ENCODE results near the gene DOCK10. TPM values are rescaled to one million over a fixed set of nuclear protein-coding genes. Genes with fewer than 3 reads are reported as not detected.

The DOCK10 gene
- total RNA-seq, 2 experiments from 2014 or later = 40.8 to 68.2 TPM

DNA sequence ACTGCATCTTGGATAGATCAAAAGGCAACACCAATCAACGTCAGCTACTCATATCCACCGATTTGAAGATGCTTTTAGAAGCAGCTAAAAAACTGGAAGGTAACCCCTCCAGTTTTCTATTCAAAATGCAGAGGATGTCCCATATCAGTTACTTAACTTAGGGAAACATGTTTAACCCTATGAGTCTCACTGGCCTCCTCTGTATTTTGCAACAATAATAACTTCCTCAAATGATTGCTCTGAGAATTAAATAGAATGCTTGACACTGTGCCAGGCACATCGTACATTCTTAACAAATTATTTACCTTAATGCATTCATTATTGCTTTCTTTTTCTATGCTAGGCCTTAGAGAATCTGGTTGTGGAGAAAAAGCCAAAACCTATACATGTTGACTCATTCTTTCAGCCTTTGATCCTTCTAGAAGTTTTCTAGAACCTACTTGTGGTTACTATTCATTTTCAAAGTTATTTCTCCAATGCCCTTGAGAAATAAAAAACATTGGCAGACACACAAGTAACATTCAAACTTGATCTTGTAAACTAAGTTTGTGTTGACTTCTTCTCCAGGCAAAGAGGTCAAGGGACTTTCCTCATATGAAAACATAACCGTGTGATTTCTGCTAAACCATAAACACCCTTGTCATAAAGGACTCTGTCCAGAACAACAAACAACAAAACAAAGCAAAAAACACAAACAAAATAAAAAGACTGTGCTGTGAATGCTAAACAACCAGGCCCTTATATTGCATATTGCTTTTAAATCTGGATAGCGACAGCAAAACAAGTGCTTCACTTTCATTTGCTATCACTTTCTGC is 4.6 kb downstream of the DOCK10 start:
- Histone ChIP-seq H2AFZ (ENCODE audit: low read length) (no peak overlapping the region), H3K4me1 (ENCODE audit: insufficient read depth, low read length, poor library complexity, severe bottlenecking) (peaks cover 17% of the 10 kb centered on the region), H3K9me2 (ENCODE audit: insufficient read depth, low read length) (no peaks in the 10 kb centered on the region), H3K36me3 (ENCODE audit: insufficient read depth, low read length) (no peaks in the 10 kb centered on the region; the same call in 1 of the 2 replicates), H3K27ac (ENCODE audit: low read depth, low read length, poor library complexity, severe bottlenecking) (no peak overlapping the region), H3K79me2 (ENCODE audit: insufficient read depth, low read depth, low read length) (peaks cover 7% of the 10 kb centered on the region; the same call in 1 of the 2 replicates), H3K4me3 (ENCODE audit: low read depth, low read length, poor library complexity, severe bottlenecking) (no peak overlapping the region), H3K9me3 (ENCODE audit: low read length) (no peaks in the 10 kb centered on the region), H3K4me2 (ENCODE audit: low read length) (no peak overlapping the region), H4K20me1 (ENCODE audit: insufficient read depth, low read length) (no peaks in the 10 kb centered on the region)
- TF ChIP-seq, protein P1, sequence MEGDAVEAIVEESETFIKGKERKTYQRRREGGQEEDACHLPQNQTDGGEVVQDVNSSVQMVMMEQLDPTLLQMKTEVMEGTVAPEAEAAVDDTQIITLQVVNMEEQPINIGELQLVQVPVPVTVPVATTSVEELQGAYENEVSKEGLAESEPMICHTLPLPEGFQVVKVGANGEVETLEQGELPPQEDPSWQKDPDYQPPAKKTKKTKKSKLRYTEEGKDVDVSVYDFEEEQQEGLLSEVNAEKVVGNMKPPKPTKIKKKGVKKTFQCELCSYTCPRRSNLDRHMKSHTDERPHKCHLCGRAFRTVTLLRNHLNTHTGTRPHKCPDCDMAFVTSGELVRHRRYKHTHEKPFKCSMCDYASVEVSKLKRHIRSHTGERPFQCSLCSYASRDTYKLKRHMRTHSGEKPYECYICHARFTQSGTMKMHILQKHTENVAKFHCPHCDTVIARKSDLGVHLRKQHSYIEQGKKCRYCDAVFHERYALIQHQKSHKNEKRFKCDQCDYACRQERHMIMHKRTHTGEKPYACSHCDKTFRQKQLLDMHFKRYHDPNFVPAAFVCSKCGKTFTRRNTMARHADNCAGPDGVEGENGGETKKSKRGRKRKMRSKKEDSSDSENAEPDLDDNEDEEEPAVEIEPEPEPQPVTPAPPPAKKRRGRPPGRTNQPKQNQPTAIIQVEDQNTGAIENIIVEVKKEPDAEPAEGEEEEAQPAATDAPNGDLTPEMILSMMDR (conservative IDR thresholded peaks at IDR 0.05; ENCODE audit: low read length) = no peak
- no peak for TF ChIP-seq EZH2phosphoT487 (IDR thresholded peaks at IDR 0.05; ENCODE audit: borderline replicate concordance, low read depth, low read length)
- BruUV-seq (replicated peaks) = no TSS peak
- no peak for DNase-seq (ENCODE audit: low spot score)
- ChIA-PET POLR2A (no interaction called here), CTCF (ENCODE audit: unreplicated experiment) (no interaction called here)
- intact Hi-C loops (cut with micrococcal nuclease; ENCODE audit: unreplicated experiment) = no loop called here

- no peak for DNase-seq (ENCODE audit: low spot score)
- no TSS peak for BruUV-seq (replicated peaks)
- no peaks in the 10 kb centered on the region for H4K20me1 ChIP-seq (ENCODE audit: insufficient read depth, low read length)
- ChIA-PET CTCF (ENCODE audit: unreplicated experiment) (no interaction called here), POLR2A (interaction anchor here (0.7 kb wide), 1 partner anchor 609 kb away, joined by 3 read pairs; no protein-coding TSS in a partner anchor)
- H3K4me1 ChIP-seq (ENCODE audit: insufficient read depth, low read length, poor library complexity, severe bottlenecking) = peaks cover 17% of the 10 kb centered on the region
- H3K36me3 ChIP-seq (ENCODE audit: insufficient read depth, low read length) = no peaks in the 10 kb centered on the region; the same call in 1 of the 2 replicates
- no peak overlapping the region for H3K4me3 ChIP-seq (ENCODE audit: low read depth, low read length, poor library complexity, severe bottlenecking)
- no peak overlapping the region for H3K4me2 ChIP-seq (ENCODE audit: low read length)
- no peaks in the 10 kb centered on the region for H3K9me2 ChIP-seq (ENCODE audit: insufficient read depth, low read length)
- TF ChIP-seq EZH2phosphoT487 (IDR thresholded peaks at IDR 0.05; ENCODE audit: borderline replicate concordance, low read depth, low read length) = no peak
- TF ChIP-seq, protein P1 (conservative IDR thresholded peaks at IDR 0.05; ENCODE audit: low read length) = no peak
- no peak overlapping the region for H2AFZ ChIP-seq (ENCODE audit: low read length)
- peaks cover 7% of the 10 kb centered on the region; the same call in 1 of the 2 replicates for H3K79me2 ChIP-seq (ENCODE audit: insufficient read depth, low read depth, low read length)
- H3K9me3 ChIP-seq (ENCODE audit: low read length) = no peaks in the 10 kb centered on the region
- intact Hi-C loops (cut with micrococcal nuclease; ENCODE audit: unreplicated experiment) = no loop called here
- H3K27ac ChIP-seq (ENCODE audit: low read depth, low read length, poor library complexity, severe bottlenecking) = no peak overlapping the region
Observed at GRCh38 chr2:225036431-225036830, 5.8 kb downstream of the DOCK10 start.
